ENCODE results near the gene ARMC8. TPM values are rescaled to one million over a fixed set of nuclear protein-coding genes. Genes with fewer than 3 reads are reported as not detected.

ARMC8 gene
- total and polyA plus RNA-seq, 2 donors: 29.2 to 39.6 TPM

- 96% methylated on average over 5 of the region's 5 CpGs for WGBS
- no peak for DNase-seq (ENCODE audit: low read depth in 6 of 9, low spot score in 9 of 9)
- Histone ChIP-seq H3K9me3 (ENCODE audit: control insufficient read depth in 2 of 2, insufficient read depth in 1 of 2, low read length in 1 of 2) (no peaks in the 10 kb centered on the region), H3K27ac (ENCODE audit: low read depth in 1 of 2, low read length in 1 of 2) (no peak overlapping the region), H3K27me3 (ENCODE audit: control insufficient read depth in 2 of 2, insufficient read depth in 1 of 2, low read length in 1 of 2) (no peaks in the 10 kb centered on the region), H3K4me3 (ENCODE audit: low read length in 2 of 2) (no peak overlapping the region), H3K36me3 (ENCODE audit: control insufficient read depth in 2 of 2, insufficient read depth in 2 of 2, low read length in 1 of 2) (peaks cover 0 to 12% of the 10 kb centered on the region in 2 donors), H3K4me1 (ENCODE audit: control insufficient read depth in 2 of 2, insufficient read depth in 2 of 2, low read length in 2 of 2) (peaks cover 0 to 5% of the 10 kb centered on the region in 2 donors)
Observed at GRCh38 chr3:138205527-138205926, 18.4 kb downstream of the ARMC8 start.

GRCh38 chr3:138206196-138206595, 19.1 kb downstream of the ARMC8 start:
- H3K27ac ChIP-seq (ENCODE audit: low read depth in 1 of 2, low read length in 1 of 2): no peak overlapping the region
- H3K9me3 ChIP-seq (ENCODE audit: control insufficient read depth in 2 of 2, insufficient read depth in 1 of 2, low read length in 1 of 2): no peaks in the 10 kb centered on the region
- H3K27me3 ChIP-seq (ENCODE audit: control insufficient read depth in 2 of 2, insufficient read depth in 1 of 2, low read length in 1 of 2): no peaks in the 10 kb centered on the region
- WGBS: over 99% methylated on average over 2 of the region's 2 CpGs
- peaks cover 0 to 13% of the 10 kb centered on the region in 2 donors for H3K36me3 ChIP-seq (ENCODE audit: control insufficient read depth in 2 of 2, insufficient read depth in 2 of 2, low read length in 1 of 2)
- no peak for DNase-seq (ENCODE audit: low read depth in 6 of 9, low spot score in 9 of 9)
- H3K4me1 ChIP-seq (ENCODE audit: control insufficient read depth in 2 of 2, insufficient read depth in 2 of 2, low read length in 2 of 2): peaks cover 0 to 5% of the 10 kb centered on the region in 2 donors
- H3K4me3 ChIP-seq (ENCODE audit: low read length in 2 of 2): no peak overlapping the region

- 95% methylated on average over 3 of the region's 3 CpGs for WGBS
- Histone ChIP-seq H3K27ac (ENCODE audit: low read depth in 1 of 2, low read length in 1 of 2) (no peak overlapping the region), H3K9me3 (ENCODE audit: control insufficient read depth in 2 of 2, insufficient read depth in 1 of 2, low read length in 1 of 2) (no peaks in the 10 kb centered on the region), H3K36me3 (ENCODE audit: control insufficient read depth in 2 of 2, insufficient read depth in 2 of 2, low read length in 1 of 2) (peaks cover 0 to 24% of the 10 kb centered on the region in 2 donors), H3K27me3 (ENCODE audit: control insufficient read depth in 2 of 2, insufficient read depth in 1 of 2, low read length in 1 of 2) (no peaks in the 10 kb centered on the region), H3K4me3 (ENCODE audit: low read length in 2 of 2) (no peak overlapping the region), H3K4me1 (ENCODE audit: control insufficient read depth in 2 of 2, insufficient read depth in 2 of 2, low read length in 2 of 2) (no peaks in the 10 kb centered on the region)
- DNase-seq (ENCODE audit: low read depth in 6 of 9, low spot score in 9 of 9): no peak
Observed at GRCh38 chr3:138210528-138210927, 23.4 kb downstream of the ARMC8 start.

GRCh38 chr3:138213398-138214085, 26.4 kb downstream of the ARMC8 start:
- 97% methylated on average over 7 of the region's 7 CpGs for WGBS
- Histone ChIP-seq H3K4me1 (ENCODE audit: control insufficient read depth in 2 of 2, insufficient read depth in 2 of 2, low read length in 2 of 2) (no peaks in the 10 kb centered on the region), H3K36me3 (ENCODE audit: control insufficient read depth in 2 of 2, insufficient read depth in 2 of 2, low read length in 1 of 2) (peaks cover 0 to 14% of the 10 kb centered on the region in 2 donors), H3K9me3 (ENCODE audit: control insufficient read depth in 2 of 2, insufficient read depth in 1 of 2, low read length in 1 of 2) (no peaks in the 10 kb centered on the region), H3K27ac (ENCODE audit: low read depth in 1 of 2, low read length in 1 of 2) (no peak overlapping the region), H3K4me3 (ENCODE audit: low read length in 2 of 2) (no peak overlapping the region), H3K27me3 (ENCODE audit: control insufficient read depth in 2 of 2, insufficient read depth in 1 of 2, low read length in 1 of 2) (no peaks in the 10 kb centered on the region)
- DNase-seq (ENCODE audit: low read depth in 6 of 9, low spot score in 9 of 9): no peak

GRCh38 chr3:138219255-138219654, 32.2 kb downstream of the ARMC8 start:
- no peaks in the 10 kb centered on the region for H3K4me1 ChIP-seq (ENCODE audit: control insufficient read depth in 2 of 2, insufficient read depth in 2 of 2, low read length in 2 of 2)
- H3K27me3 ChIP-seq (ENCODE audit: control insufficient read depth in 2 of 2, insufficient read depth in 1 of 2, low read length in 1 of 2): no peaks in the 10 kb centered on the region
- no peak for DNase-seq (ENCODE audit: low read depth in 6 of 9, low spot score in 9 of 9)
- 100% methylated on average over 1 of the region's 1 CpG for WGBS
- no peak overlapping the region for H3K4me3 ChIP-seq (ENCODE audit: low read length in 2 of 2)
- H3K27ac ChIP-seq (ENCODE audit: low read depth in 1 of 2, low read length in 1 of 2): no peak overlapping the region
- peaks cover 12 to 15% of the 10 kb centered on the region in 2 donors for H3K36me3 ChIP-seq (ENCODE audit: control insufficient read depth in 2 of 2, insufficient read depth in 2 of 2, low read length in 1 of 2)
- H3K9me3 ChIP-seq (ENCODE audit: control insufficient read depth in 2 of 2, insufficient read depth in 1 of 2, low read length in 1 of 2): no peaks in the 10 kb centered on the region

- Histone ChIP-seq H3K4me1 (ENCODE audit: control insufficient read depth in 2 of 2, insufficient read depth in 2 of 2, low read length in 2 of 2) (no peaks in the 10 kb centered on the region), H3K36me3 (ENCODE audit: control insufficient read depth in 2 of 2, insufficient read depth in 2 of 2, low read length in 1 of 2) (peaks cover 21 to 24% of the 10 kb centered on the region in 2 donors), H3K9me3 (ENCODE audit: control insufficient read depth in 2 of 2, insufficient read depth in 1 of 2, low read length in 1 of 2) (no peaks in the 10 kb centered on the region), H3K27me3 (ENCODE audit: control insufficient read depth in 2 of 2, insufficient read depth in 1 of 2, low read length in 1 of 2) (no peaks in the 10 kb centered on the region), H3K4me3 (ENCODE audit: low read length in 2 of 2) (no peak overlapping the region), H3K27ac (ENCODE audit: low read depth in 1 of 2, low read length in 1 of 2) (no peak overlapping the region)
- no peak for DNase-seq (ENCODE audit: low read depth in 6 of 9, low spot score in 9 of 9)
- 100% methylated on average over 1 of the region's 1 CpG for WGBS
Observed at GRCh38 chr3:138220242-138220641, 33.1 kb downstream of the ARMC8 start.

GRCh38 chr3:138220788-138221187, 33.7 kb downstream of the ARMC8 start:
- Histone ChIP-seq H3K27ac (ENCODE audit: low read depth in 1 of 2, low read length in 1 of 2) (no peak overlapping the region), H3K36me3 (ENCODE audit: control insufficient read depth in 2 of 2, insufficient read depth in 2 of 2, low read length in 1 of 2) (peaks cover 22 to 30% of the 10 kb centered on the region in 2 donors), H3K4me1 (ENCODE audit: control insufficient read depth in 2 of 2, insufficient read depth in 2 of 2, low read length in 2 of 2) (no peaks in the 10 kb centered on the region), H3K9me3 (ENCODE audit: control insufficient read depth in 2 of 2, insufficient read depth in 1 of 2, low read length in 1 of 2) (no peaks in the 10 kb centered on the region), H3K4me3 (ENCODE audit: low read length in 2 of 2) (no peak overlapping the region), H3K27me3 (ENCODE audit: control insufficient read depth in 2 of 2, insufficient read depth in 1 of 2, low read length in 1 of 2) (no peaks in the 10 kb centered on the region)
- no peak for DNase-seq (ENCODE audit: low read depth in 6 of 9, low spot score in 9 of 9)
- 98% methylated on average over 4 of the region's 4 CpGs for WGBS

GRCh38 chr3:138222131-138222941, 35.2 kb downstream of the ARMC8 start:
- no peaks in the 10 kb centered on the region for H3K4me1 ChIP-seq (ENCODE audit: control insufficient read depth in 2 of 2, insufficient read depth in 2 of 2, low read length in 2 of 2)
- H3K27ac ChIP-seq (ENCODE audit: low read depth in 1 of 2, low read length in 1 of 2): no peak overlapping the region
- no peaks in the 10 kb centered on the region for H3K9me3 ChIP-seq (ENCODE audit: control insufficient read depth in 2 of 2, insufficient read depth in 1 of 2, low read length in 1 of 2)
- H3K36me3 ChIP-seq (ENCODE audit: control insufficient read depth in 2 of 2, insufficient read depth in 2 of 2, low read length in 1 of 2): peaks cover 25 to 42% of the 10 kb centered on the region in 2 donors
- DNase-seq (ENCODE audit: low read depth in 6 of 9, low spot score in 9 of 9): no peak
- H3K4me3 ChIP-seq (ENCODE audit: low read length in 2 of 2): no peak overlapping the region
- 85% methylated on average over 2 of the region's 2 CpGs for WGBS
- no peaks in the 10 kb centered on the region for H3K27me3 ChIP-seq (ENCODE audit: control insufficient read depth in 2 of 2, insufficient read depth in 1 of 2, low read length in 1 of 2)

GRCh38 chr3:138222942-138223287, 35.8 kb downstream of the ARMC8 start:
- Histone ChIP-seq H3K27me3 (ENCODE audit: control insufficient read depth in 2 of 2, insufficient read depth in 1 of 2, low read length in 1 of 2) (no peaks in the 10 kb centered on the region), H3K36me3 (ENCODE audit: control insufficient read depth in 2 of 2, insufficient read depth in 2 of 2, low read length in 1 of 2) (peaks cover 28 to 44% of the 10 kb centered on the region in 2 donors)

More at GRCh38 chr3:138222942-138223287, 35.8 kb downstream of the ARMC8 start:
- Histone ChIP-seq H3K27ac (ENCODE audit: low read depth in 1 of 2, low read length in 1 of 2) (no peak overlapping the region), H3K9me3 (ENCODE audit: control insufficient read depth in 2 of 2, insufficient read depth in 1 of 2, low read length in 1 of 2) (no peaks in the 10 kb centered on the region), H3K4me3 (ENCODE audit: low read length in 2 of 2) (no peak overlapping the region), H3K4me1 (ENCODE audit: control insufficient read depth in 2 of 2, insufficient read depth in 2 of 2, low read length in 2 of 2) (no peaks in the 10 kb centered on the region)
- no peak for DNase-seq (ENCODE audit: low read depth in 6 of 9, low spot score in 9 of 9)
- 89% methylated on average over 2 of the region's 2 CpGs for WGBS

All from thymus (tissue), 11 donors.